Activated gamma-delta T cell treated with anti-CD3 and anti-CD28 coated beads, Interleukin-2, amount 50 U/mL, for 16 hours (primary cell): ENCODE data around the gene TET1.
"Not testable (repeated sequence)": the region's sequence is repeated elsewhere in the genome, so short reads cannot be mapped to it uniquely, and the experiment has no call there.

Experiments used
- DNase-seq: peaks from one replicate; pipeline ENCODE4 v3.0.0-alpha.2; 2020; ENCODE audit warnings: low read depth

TET1 gene

DNA sequence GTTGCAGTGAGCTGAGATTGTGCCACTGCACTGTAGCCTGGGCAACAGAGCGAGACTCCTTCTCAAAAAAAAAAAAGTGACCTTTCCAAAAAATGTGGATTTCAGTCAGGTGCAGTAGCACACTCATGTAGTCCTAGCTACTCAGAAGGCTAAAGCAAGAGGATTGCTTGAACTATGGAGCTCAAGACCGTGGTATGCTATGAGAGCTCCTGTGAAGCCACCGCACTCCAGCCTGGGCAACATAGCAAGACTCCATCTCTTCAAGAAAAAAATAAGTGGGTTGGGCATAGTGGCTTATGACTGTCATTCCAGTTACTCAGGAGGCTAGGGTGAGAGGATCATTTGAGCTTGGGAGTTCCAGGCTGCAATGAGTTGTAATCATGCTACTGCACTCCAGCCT is 51.1 kb downstream of the TET1 start:
- DNase-seq: no peak

DNA sequence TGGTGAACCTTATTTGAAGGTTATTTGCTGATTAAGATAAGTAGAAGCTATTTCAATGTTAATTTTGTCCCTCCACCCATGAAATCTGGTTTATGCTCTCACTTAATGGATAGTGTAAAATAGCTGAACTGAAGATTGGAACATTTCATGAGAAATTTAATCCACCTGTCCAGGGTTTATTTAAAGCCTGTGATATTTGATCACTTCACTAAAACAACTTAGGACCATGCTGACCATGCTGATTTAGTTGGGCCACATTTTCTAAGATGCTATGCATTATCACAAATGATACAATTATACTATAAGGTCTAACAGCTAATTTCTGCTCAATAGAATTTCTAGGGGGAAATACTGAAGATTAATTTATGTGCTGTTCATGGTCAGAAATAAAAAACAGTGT is 53.8 kb downstream of the TET1 start:
- not testable (repeated sequence) for DNase-seq

DNA sequence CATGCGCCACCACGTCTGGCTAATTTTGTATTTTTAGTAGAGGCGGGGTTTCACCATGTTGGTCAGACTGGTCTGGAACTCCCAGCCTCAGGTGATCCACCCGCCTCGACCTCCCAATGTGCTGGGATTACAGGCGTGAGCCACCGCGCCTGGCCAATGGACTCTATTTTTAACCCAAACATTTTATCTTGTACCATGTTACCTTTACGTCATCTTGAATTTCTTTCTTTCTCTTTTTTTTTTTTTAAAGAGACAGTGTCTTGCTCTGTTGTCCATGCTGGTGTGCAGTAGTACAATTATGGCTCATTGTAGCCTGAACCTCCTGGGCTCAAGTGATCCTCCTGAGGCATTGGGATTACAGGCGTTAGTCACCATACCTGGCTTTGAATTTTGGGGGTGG is 57.6 kb downstream of the TET1 start:
- not testable (repeated sequence) for DNase-seq

DNA sequence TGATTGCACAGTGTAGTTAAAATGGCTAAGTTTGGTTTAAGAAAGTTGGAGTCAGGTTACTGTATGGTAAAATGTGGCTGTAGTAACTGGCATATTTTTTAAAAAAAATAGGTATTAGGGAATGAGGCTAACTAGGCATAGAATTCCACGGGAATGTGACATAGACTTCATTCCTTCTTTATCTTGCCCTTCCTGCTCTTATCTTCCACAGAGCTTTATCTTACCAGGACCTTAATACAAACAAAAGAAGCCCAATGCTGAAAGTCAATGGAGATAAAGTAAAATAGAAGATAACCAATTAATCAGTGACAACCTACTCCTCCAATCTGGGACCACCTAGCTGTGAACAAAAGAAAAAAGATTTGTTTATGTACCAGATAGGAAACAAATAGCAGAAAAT is 58.1 kb downstream of the TET1 start:
- DNase-seq: no peak

DNA sequence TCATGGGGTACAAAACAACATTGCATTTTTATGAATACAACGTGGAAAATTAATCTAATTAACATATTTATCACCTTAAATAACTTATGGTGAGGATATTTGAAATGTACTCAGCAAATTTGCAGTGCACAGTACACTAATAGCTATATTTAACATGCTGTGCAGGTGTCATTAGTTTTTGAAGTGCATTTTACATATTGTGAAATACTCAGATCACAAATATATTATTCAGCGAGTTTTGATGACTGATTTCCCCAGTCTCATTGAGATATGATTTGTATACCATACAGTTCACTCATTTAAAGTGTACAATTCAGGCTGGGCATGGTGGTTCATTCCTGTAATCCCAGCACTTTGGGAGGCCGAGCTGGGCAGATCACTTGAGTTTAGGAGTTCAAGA is 59.5 kb downstream of the TET1 start:
- no peak for DNase-seq

DNA sequence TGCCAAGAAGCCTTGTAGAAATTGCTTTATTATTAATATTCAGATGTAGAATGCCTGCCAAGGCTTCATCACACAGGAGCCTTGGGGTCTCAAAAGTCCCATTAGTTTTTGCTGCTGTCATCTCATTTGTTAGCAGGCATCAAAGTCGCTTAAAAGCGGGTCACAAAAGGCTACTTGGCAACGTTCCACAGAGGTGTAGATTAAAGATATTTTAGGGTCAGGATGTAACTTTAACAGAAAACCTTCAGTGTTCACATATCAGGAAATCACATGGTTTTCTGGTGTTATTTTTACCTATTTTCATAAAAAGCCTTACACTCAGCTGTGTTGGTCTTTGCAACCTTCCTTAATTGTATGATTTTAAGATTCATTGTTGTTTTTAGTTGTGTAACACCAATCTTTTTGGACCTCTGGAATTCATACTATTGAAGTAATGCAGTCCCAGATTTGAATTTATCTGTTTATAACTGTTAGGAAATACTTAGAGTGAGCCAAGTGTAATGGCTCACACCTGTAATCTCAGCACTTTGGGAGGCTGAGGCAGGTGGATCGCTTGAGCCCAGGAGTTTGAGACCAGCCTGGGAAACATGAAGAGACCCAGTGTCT is 65.3 kb downstream of the TET1 start:
- DNase-seq: no peak

DNA sequence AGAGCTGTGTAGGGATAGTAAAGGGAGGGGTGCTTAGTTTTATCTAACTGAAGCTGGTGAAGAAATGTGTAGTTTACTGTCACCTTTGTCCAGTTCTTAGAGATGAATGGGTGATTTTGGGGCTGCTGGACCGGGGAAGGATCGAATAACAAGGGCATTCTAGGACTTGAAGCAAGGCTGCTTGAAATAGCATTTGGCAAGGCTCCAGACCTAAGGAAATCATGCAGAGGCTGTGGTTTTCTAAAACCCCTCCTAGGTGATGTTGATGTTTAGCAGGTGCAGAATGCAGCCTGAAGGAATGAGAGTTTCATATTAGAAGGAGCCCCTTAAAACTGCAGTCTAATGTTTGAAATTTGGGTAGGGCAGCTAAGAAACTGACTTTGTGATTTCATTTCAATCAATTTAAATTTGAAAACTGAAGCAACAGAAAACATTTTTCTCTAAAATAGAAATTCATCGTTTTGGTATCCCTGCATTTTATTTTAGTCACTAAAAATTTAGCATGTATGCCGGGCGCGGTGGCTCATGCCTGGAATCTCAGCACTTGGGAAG is 68.5 kb downstream of the TET1 start:
- DNase-seq: no peak

DNA sequence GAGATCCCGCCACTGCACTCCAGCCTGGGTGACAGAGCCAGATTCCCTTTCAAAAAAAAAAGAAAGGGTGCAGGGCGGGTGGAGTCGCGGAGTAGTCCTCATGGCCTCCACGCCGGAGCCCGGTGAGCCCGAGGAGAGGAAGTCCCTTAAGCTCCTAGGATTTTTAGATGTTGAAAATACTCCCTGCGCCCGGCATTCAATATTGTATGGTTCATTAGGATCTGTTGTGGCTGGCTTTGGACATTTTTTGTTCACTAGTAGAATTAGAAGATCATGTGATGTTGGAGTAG is 72.1 kb downstream of the TET1 start:
- not testable (repeated sequence) for DNase-seq

DNA sequence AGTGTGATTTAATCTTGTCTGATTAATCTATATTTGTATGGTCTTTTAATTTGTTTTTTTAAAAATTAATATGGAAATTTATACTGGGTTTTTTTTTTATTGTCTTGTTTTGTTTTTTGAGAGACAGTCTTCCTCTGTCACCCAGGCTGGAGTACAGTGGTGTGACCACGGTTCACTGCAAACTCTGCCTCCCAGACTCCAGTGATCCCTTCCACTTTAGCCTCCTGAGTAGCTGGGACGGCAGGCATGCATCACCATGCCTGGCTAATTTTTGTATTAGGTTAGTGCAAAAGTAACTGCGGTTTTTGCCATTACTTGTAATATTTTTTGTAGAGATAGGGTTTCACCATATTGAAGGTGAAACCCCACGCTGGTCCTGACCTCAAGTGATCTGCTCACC is 73.1 kb downstream of the TET1 start:
- DNase-seq: no peak

DNA sequence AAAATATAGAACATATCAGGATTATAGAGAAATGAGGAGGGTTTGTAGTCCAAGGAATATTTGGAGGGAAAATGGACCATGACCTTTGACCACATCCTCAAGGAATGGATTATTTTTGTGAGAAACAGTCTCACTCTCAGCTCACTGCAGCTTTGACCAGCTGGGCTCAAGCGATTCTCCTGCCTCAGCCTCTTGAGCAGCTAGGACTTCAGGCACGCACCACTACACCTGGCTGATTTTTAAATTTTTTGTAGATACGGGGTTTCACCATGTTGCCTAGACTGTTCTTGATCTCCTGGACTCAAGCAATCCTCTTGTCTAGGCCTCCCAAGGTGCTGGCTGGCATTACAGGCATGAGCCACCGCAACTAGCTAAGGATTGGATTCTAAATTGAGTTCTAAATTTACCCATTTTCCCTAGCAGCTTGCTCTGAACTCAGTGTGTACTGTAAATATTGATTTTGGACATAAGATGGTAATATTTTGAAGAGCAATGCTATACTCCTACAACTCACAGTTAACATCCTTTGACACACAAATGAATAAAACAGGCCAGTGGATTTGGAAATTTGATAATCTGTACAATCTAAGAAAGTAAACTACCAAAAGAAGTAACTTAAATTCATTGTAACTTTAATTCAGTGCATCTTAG is 73.8 kb downstream of the TET1 start:
- no peak for DNase-seq

DNA sequence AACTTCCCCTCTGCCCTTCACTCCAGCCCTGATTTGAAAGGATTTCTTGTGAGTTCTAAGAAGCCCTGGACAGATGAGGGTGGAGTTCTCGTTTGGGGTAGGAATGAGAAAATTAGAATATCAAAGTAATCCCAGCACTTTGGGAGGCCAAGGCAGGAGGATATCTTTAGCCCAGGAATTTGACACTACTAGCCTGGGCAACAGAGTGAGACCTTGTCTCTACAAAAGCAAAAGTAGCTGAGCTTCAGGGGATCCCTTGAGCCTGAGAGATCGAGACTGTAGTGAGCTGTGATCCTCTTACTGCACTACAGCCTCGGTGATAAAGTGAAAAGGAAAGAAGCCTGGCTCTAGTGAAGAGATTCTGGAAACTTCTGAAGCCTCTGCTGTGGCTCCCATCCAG is 76.2 kb downstream of the TET1 start:
- DNase-seq: no peak

DNA sequence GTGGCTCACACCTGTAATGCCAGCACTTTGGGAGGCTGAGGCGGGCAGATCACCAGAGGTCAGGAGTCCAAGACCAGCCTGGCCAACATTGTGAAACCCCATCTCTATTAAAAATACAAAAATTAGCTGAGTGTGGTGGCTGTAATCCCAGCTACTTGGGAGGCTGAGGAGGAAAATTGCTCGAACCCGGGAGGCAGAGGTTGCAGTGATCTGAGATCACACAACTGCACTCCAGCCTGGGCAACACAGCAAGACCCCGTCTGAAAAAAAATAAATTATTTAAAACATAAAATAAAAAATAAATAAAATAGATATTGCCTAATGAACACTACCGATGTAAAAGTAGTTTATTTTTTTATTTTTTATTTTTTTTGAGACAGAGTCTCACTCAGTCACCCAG is 83.4 kb downstream of the TET1 start:
- not testable (repeated sequence) for DNase-seq

DNA sequence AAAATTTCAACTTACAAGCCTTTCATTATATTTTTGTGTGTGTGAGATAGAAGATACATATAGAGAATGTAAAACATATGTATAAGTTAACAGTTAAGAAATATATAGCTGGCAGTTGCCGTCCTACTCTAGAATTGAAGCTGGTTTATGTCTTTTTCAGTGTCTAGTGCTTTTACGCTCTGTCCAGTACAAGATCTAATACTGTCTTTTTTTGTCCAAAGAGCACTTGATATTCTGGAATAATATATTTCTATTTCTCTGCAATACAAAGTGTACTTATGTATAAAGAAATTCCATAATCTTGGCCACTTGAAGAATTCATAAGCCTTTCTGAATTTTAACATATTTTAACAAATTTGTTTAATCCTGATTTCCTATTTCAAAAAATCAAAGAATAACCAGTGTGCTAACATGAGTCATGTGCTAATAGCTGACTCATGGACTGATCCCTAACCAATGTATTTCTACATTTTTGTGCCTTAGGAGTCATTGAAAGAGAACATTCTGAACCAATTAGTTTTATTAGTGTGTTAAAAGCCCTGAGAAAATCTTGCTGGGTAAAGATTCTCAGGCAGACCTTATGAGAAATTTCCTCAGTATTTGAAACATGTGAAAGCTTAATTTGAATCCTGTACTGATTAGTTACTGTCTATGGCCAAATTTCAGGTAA is 87.7 kb downstream of the TET1 start:
- no peak for DNase-seq

DNA sequence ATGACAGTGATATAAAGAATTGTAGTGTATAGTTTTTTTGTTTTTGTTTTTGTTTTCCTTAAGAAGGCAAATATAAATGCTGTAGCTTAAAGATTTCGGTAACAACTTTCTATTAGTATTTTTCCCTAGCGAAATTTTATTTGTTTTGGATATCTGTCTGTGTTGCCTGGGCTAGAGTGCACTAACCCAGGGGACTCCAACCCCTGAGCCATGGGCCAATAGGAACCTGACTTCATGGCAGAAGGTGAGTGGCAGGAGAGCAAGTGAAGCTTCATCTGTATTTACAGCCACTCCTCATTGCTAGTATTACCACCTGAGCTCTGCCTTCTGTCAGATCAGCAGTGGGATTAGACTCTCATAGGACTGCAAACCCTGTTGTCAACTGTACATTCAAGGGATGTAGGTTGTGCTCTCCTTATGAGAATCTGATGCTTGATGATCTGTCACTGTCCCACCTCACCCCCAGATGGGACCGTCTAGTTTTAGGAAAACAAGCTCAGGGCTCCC is 95.5 kb downstream of the TET1 start:
- DNase-seq: no peak

DNA sequence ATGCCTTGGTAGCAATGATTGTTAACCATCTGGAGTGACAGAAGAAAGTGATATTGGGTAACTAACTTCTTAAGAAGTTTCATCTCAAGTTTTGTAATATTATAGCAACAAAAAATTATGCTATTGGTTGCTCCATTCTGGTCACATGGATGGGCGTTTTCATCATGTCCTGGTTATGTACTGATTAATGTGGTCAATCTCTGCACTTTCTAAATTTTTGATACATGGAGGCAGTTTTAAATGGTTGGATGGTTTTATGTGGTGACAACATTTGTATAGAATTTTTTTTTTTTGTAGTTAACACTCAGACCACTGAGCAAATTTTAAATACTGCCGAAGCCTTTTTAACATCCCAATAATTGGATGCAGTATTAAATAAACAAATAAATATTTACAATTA is 105.7 kb downstream of the TET1 start:
- DNase-seq: no peak

DNA sequence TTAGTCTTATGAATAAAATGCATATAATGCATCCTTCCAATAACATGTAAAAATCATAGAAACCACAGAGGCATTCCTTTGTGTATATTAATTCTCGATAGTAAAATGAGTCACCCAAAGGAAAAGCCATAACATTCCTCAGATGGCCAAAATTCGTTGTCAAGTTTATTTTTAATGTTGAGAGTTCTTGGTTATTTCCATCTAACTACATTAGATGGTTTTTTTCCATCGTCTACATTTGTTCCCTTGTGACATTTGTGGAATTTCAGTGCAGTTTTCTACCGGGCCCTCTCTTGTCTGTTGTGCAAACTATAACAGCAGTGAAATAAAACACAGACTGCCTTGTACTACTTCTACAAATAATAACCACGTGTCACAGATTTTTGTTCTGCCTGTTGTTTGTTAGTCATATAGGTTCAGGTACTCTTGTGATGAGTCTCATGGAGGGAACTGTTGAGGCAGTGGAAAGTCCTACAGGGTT is 106.2 kb downstream of the TET1 start:
- DNase-seq: no peak

DNA sequence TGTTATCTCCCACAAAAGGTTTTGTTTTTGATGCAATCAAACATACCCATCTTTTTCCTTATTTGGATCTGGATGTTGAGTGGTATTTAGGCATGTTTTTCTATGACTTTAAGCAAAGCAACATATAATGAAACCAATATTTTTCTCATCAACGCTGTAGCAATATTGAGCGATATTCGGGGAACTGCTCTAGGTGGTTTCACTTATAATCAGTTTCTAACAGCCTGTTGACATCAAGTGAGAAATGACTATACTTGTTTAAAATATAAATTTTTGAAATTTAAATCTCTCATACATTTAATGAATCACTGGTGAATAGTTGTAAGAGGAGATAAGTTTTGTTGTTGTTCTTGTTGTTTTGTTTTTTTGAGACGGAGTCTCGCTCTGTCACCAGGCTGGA is 108.1 kb downstream of the TET1 start:
- no peak for DNase-seq

DNA sequence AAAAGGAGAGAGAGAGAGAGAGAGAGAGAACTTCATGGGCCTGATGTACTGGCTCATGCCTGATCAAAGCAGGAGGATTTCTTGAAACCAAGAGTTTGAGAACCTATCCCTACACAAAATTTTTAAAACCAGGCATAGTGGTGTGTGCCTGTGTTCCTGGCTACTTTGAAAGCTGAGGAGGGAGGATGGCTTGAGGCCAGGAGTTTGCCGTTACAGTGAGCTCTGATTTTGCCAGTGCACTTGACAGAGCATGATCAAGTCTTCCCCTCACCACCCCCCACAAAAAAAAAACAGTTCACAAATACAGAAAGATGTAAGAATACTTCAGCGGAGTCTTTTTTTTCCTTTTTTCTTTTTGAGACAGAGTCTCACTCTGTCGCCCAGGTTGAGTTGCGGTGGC is 108.8 kb downstream of the TET1 start:
- no peak for DNase-seq

DNA sequence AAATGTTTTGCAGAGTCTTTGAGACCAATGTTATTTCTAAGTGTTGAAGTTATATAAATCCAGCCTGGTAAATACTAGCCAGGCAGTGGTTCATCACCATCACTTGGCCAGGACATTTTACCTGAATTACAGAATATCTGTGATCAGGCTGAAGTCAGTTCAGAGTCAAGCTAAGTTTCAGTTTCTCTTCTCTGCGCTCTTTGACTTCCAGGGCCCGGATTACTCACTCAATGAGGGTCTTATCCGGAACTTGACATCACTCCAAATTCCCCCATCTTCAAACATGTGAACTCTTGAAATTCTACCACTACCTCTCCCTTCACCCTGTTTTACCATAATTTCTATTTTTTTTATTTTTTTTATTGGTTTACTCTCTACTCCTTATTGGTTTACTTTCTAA is 124.3 kb downstream of the TET1 start:
- no peak for DNase-seq

DNA sequence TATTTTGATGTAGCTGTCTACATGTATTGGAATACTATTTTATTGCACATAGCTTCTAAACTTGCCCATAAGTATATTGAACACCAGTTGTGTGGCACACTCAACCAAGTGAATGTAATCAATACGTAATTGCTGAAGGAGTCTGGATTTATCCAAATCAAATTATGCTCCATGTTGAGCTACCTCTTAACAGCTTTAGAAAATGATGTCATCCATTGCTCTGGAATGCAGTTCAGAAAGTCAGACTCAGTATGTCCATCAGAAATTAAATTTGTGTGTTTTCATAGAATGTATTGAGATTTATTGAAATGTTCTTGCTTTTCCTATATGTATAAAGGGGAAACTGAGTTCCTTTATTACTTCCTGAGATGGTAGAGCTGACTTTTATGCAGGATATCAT is 135.9 kb downstream of the TET1 start:
- no peak for DNase-seq

DNA sequence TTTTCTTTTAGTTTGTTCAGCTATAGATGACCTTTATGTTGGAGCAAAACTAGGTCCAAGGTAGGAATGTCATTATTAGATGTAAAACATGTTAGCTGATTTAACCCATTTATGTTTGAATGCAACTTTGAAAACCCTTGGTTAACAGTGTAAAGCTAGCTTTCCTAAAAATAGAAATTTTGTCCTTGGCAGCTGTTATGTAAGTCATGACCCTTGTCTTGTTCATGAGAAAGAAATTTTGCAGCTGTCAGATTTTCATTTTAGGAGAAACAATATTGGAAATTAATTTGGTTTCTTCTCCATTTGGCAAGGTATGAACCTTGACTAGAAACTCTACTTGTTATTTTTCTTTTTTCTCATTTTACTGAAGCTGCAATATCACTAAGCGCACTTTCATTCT is 137.0 kb downstream of the TET1 start:
- no peak for DNase-seq

DNA sequence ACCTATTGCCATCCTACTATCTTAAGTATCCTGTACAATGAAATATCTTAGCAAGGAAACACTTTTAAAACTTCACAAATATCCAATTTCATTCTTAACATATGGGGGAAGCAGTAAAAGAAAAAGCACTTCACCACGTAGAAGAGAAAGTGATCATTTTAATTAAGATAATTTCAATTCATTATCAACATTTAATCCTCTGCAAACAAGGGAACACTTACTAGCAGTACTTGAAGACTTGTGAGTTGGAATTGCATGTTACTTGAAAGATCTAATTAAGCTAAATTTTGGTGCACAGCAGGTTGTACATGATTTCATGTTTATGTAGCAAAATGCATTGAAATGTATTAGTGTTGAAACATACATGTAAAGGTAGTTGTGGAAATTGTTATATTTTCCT is 140.1 kb downstream of the TET1 start:
- no peak for DNase-seq

DNA sequence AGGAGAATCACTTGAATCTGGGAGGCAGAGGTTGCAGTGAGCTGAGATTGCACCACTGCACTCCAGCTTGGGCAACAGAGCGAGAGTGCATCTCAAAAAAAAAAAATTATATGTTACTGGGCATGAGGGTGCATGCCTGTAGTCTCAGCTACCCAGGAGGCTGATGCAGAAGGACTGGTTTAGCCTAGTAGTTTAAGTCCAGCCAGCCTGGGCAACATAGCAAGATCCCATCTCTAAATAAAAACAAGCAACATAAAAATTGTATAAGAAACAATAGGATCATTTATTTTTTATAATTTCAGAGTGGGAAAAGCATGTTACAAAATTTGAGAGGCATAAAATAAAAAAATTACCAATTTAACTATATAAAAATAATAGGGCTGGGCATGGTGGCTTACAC is 145.4 kb downstream of the TET1 start:
- DNase-seq: no peak
